LNCaP clone FGC (cell line): ENCODE measurements around the gene FBXL16.
A peak's percentile ranks its signal among the peaks of the same experiment; 100 is the strongest.

ENCODE experiments used
- DNase-seq: peaks from one replicate; pipeline ENCODE4 v3.0.0-alpha.2; 2011; ENCODE audit warnings: low read depth
- H3K4me3 ChIP-seq: 2 replicates; pipeline ENCODE4 v1.5.1; 2011; ENCODE audit warnings: mild to moderate bottlenecking, low read depth, low read length, control low read depth
- TF ChIP-seq, protein P1 (sequence below): IDR thresholded peaks from 2 replicates; pipeline ENCODE4 v1.5.1; 2012; ENCODE audit warnings: mild to moderate bottlenecking; ENCODE audit not compliant: control insufficient read depth, insufficient read depth; ENCODE audit errors: extremely low read depth

Gene FBXL16

DNA sequence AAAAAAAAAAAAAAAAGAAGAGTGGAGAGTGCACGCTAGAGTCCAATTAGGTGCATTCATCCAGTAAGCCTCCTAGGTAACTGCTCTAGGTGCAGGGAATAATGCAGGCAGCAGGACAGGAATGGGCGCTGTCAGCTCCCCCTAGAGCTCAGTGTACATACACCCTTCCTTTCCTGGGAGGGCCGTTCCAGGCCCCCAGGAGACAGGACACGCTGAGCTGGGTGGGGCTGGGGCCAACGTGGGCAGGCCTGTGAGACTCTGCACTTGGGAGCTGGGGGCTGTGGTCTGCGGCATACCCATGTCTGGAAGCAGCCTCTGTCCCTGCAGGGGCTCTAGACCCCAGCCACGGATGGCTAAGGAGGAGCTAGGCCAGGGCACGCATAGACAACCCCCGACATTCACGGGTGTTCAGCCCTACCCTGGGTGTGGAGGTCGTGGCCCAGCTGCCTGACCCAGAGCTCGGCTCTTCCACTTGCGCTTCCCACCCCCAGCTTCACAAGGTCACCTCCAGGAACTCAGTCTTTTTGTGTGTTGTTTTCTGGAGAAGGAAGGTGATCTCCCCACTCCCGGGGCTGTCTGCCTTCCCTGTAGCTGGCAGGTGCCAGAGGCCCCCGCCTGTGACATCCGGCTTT is 14.3 kb upstream of the FBXL16 start:
- TF ChIP-seq, protein P1, sequence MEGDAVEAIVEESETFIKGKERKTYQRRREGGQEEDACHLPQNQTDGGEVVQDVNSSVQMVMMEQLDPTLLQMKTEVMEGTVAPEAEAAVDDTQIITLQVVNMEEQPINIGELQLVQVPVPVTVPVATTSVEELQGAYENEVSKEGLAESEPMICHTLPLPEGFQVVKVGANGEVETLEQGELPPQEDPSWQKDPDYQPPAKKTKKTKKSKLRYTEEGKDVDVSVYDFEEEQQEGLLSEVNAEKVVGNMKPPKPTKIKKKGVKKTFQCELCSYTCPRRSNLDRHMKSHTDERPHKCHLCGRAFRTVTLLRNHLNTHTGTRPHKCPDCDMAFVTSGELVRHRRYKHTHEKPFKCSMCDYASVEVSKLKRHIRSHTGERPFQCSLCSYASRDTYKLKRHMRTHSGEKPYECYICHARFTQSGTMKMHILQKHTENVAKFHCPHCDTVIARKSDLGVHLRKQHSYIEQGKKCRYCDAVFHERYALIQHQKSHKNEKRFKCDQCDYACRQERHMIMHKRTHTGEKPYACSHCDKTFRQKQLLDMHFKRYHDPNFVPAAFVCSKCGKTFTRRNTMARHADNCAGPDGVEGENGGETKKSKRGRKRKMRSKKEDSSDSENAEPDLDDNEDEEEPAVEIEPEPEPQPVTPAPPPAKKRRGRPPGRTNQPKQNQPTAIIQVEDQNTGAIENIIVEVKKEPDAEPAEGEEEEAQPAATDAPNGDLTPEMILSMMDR: peak; percentile 35
- peak overlapping the region; percentile 92 for H3K4me3 ChIP-seq
- no peak for DNase-seq

DNA sequence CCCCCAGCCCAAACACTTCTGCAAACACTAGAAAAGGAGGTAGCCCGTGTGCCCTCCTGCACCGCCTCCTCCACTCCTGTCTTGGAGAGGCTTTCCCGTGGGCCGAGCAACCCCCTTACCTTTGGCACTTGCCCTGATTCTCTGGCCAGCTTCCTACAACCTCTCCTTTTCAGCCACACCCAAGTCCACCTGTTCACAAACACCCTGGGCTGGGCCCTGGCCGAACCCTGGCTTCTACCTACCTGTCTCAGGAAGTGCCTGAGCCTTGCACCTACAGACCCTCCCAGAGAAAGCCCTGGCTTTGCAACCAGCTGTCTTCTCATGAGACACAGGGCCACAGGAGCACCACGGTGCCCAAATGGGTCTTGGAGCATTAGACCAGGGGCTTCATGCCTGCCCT is 13.3 kb upstream of the FBXL16 start:
- DNase-seq: no peak
- TF ChIP-seq, protein P1: no peak
- no peak overlapping the region for H3K4me3 ChIP-seq

DNA sequence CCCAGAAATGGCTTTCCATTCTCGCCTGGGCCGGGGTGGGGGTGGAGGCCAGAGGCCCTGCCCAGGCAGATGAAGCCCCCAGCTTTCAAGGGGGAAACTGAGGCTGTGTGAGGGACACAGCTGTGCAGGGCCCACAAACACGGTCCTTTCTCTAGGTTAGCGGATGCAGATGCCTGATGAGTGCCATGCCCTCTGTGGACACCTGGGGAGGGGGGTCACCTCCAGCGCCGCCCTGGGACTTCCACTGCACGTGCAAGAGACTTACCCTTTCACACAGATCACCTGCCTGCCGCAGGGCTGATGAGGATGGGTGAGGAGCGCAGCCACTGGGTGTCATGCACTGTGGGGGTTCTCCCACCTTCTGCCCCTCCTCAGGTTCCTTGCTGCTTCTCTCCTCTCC is 12.8 kb upstream of the FBXL16 start:
- TF ChIP-seq, protein P1: no peak
- no peak for DNase-seq
- no peak overlapping the region for H3K4me3 ChIP-seq

GRCh38 chr16:717450-718245 is 12.0 kb upstream of the FBXL16 start:
- H3K4me3 ChIP-seq: no peak overlapping the region
- no peak for DNase-seq
- TF ChIP-seq, protein P1: no peak

DNA sequence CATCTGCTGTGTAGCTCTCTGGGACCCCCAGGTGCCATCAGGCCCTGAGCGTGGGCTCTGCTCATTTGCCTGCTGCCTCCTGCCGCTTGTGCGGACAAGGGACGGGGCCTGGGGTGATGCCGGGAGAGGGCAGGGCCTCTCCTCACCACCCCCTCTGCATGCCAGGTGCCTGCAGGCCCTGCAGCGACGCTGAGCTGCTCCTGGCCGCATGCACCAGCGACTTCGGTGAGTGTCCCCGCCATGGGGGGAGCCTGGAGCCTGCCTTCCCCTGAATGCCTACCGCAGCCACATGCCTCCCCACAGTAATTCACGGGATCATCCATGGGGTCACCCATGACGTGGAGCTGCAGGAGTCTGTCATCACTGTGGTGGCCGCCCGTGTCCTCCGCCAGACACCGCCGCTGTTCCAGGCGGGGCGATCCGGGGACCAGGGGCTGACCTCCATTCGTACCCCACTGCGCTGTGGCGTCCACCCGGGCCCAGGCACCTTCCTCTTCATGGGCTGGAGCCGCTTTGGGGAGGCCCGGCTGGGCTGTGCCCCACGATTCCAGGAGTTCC is 11.2 kb upstream of the FBXL16 start:
- TF ChIP-seq, protein P1: no peak
- DNase-seq: no peak
- H3K4me3 ChIP-seq: peak overlapping the region; percentile 69

- TF ChIP-seq, protein P1: no peak
- peak overlapping the region; percentile 69 for H3K4me3 ChIP-seq
- DNase-seq: no peak
Measured at GRCh38 chr16:716200-716568, 10.6 kb upstream of the FBXL16 start.
